H9 (cell line): Measurements from ENCODE around the gene HS3ST1. TPM values are rescaled to one million over a fixed set of nuclear protein-coding genes. Genes with fewer than 3 reads are reported as not detected.
"Not testable (repeated sequence)": the region's sequence is repeated elsewhere in the genome, so short reads cannot be mapped to it uniquely, and the experiment has no call there.

Experiments
- DNase-seq: peaks from one replicate; pipeline ENCODE4 v3.0.0-alpha.2; 2017
- H2AFZ ChIP-seq: one replicate; pipeline ENCODE4 v1.6.1; 2013; ENCODE audit warnings: mild to moderate bottlenecking, low read length, control low read depth, moderate library complexity
- H2AK5ac ChIP-seq: 2 replicates; pipeline ENCODE4 v1.6.1; 2013; ENCODE audit warnings: low read length, control low read depth, mixed read lengths; ENCODE audit not compliant: insufficient read length
- H2BK120ac ChIP-seq: one replicate; pipeline ENCODE4 v1.6.1; 2013; ENCODE audit warnings: low read depth, mild to moderate bottlenecking, low read length, control low read depth, inconsistent platforms; ENCODE audit not compliant: poor library complexity, severe bottlenecking
- H2BK12ac ChIP-seq: 2 replicates; pipeline ENCODE4 v1.6.1; 2013; ENCODE audit warnings: low read length, control low read depth, mixed read lengths, low read depth; ENCODE audit not compliant: insufficient read length
- H2BK15ac ChIP-seq: 2 replicates; pipeline ENCODE4 v1.6.1; 2013; ENCODE audit warnings: low read depth, low read length, control low read depth
- H2BK20ac ChIP-seq: one replicate; pipeline ENCODE4 v1.6.1; 2013; ENCODE audit warnings: low read depth, mild to moderate bottlenecking, low read length, control low read depth, inconsistent platforms; ENCODE audit not compliant: poor library complexity, severe bottlenecking
- H2BK5ac ChIP-seq: 2 replicates; pipeline ENCODE4 v1.6.1; 2013; ENCODE audit warnings: low read length, control low read depth, mixed read lengths; ENCODE audit not compliant: insufficient read length
- H3K14ac ChIP-seq: 2 replicates; pipeline ENCODE4 v1.6.1; 2013; ENCODE audit warnings: low read length, control low read depth; ENCODE audit not compliant: insufficient read depth
- H3K18ac ChIP-seq: 2 replicates; pipeline ENCODE4 v1.6.1; 2013; ENCODE audit warnings: low read depth, mild to moderate bottlenecking, mixed read lengths, low read length, control low read depth; ENCODE audit not compliant: insufficient read length
- H3K23ac ChIP-seq: 2 replicates; pipeline ENCODE4 v1.6.1; 2013; ENCODE audit warnings: low read length, control low read depth, mixed read lengths, low read depth; ENCODE audit not compliant: insufficient read length
- H3K23me2 ChIP-seq: 2 replicates; pipeline ENCODE4 v1.6.1; 2013; ENCODE audit warnings: low read depth, mild to moderate bottlenecking, mixed read lengths, low read length, control low read depth; ENCODE audit not compliant: insufficient read length, poor library complexity, severe bottlenecking
- H3K27ac ChIP-seq: 2 replicates; pipeline ENCODE4 v1.5.1; 2013; ENCODE audit warnings: low read length, control low read depth, mixed read lengths, low read depth; ENCODE audit not compliant: insufficient read length
- H3K27me3 ChIP-seq: 2 replicates; pipeline ENCODE4 v1.6.1; 2013; ENCODE audit warnings: low read length, control low read depth, inconsistent platforms; ENCODE audit not compliant: insufficient read depth
- H3K4ac ChIP-seq: 2 replicates; pipeline ENCODE4 v1.6.1; 2013; ENCODE audit warnings: low read depth, mild to moderate bottlenecking, control low read depth, inconsistent platforms, low read length, moderate library complexity
- H3K4me1 ChIP-seq: 2 replicates; pipeline ENCODE4 v1.6.1; 2013; ENCODE audit warnings: low read length, control low read depth, inconsistent platforms; ENCODE audit not compliant: insufficient read depth
- H3K4me2 ChIP-seq: 2 replicates; pipeline ENCODE4 v1.6.1; 2013; ENCODE audit warnings: low read length, control low read depth, mixed read lengths; ENCODE audit not compliant: insufficient read length, insufficient read depth
- H3K56ac ChIP-seq: 2 replicates; pipeline ENCODE4 v1.6.1; 2013; ENCODE audit warnings: low read depth, mild to moderate bottlenecking, mixed read lengths, low read length, control low read depth; ENCODE audit not compliant: insufficient read length
- H3K79me1 ChIP-seq: 2 replicates; pipeline ENCODE4 v1.6.1; 2013; ENCODE audit warnings: low read depth, mild to moderate bottlenecking, moderate library complexity, low read length, control low read depth, inconsistent platforms; ENCODE audit not compliant: insufficient read depth, poor library complexity, severe bottlenecking
- H3K79me2 ChIP-seq: 2 replicates; pipeline ENCODE4 v1.6.1; 2013; ENCODE audit warnings: low read length, control low read depth, inconsistent platforms; ENCODE audit not compliant: insufficient read depth
- H3K9ac ChIP-seq: 2 replicates; pipeline ENCODE4 v1.6.1; 2013; ENCODE audit warnings: low read length, control low read depth, mixed read lengths; ENCODE audit not compliant: insufficient read length; ENCODE audit errors: extremely low read depth
- H3K9me3 ChIP-seq: one replicate; pipeline ENCODE4 v1.6.1; 2013; ENCODE audit warnings: low read depth, low read length, inconsistent platforms; ENCODE audit not compliant: control insufficient read depth
- H3T11ph ChIP-seq: one replicate; pipeline ENCODE4 v1.6.1; 2013; ENCODE audit warnings: mild to moderate bottlenecking, low read length, control low read depth, inconsistent platforms
- H4K20me1 ChIP-seq: one replicate; pipeline ENCODE4 v1.6.1; 2013; ENCODE audit not compliant: control insufficient read depth, insufficient read length, insufficient read depth
- H4K5ac ChIP-seq: 2 replicates; pipeline ENCODE4 v1.6.1; 2013; ENCODE audit warnings: low read depth, mild to moderate bottlenecking, mixed read lengths, low read length, control low read depth; ENCODE audit not compliant: insufficient read length
- H4K8ac ChIP-seq: replicated peaks from 2 replicates; pipeline ENCODE4 v1.6.1; 2013; ENCODE audit warnings: low read length, control low read depth, mixed read lengths, low read depth; ENCODE audit not compliant: insufficient read length
- H4K91ac ChIP-seq: 2 replicates; pipeline ENCODE4 v1.6.1; 2013; ENCODE audit warnings: low read depth, mild to moderate bottlenecking, moderate library complexity, mixed read lengths, low read length, control low read depth; ENCODE audit not compliant: insufficient read length
- H3K27ac Mint-ChIP-seq, 3 experiments: 2 replicates in 2 of 3; 3 replicates in 1 of 3; pipeline ENCODE4 v1.8.0; 2020 to 2021; ENCODE audit warnings: mixed read lengths in 3 of 3, mild to moderate bottlenecking in 1 of 3, moderate library complexity in 1 of 3
- H3K27me3 Mint-ChIP-seq: 2 replicates; pipeline ENCODE4 v1.8.0; 2021; ENCODE audit warnings: low read depth, mild to moderate bottlenecking, moderate library complexity, mixed read lengths
- H3K36me3 Mint-ChIP-seq, 3 experiments: 2 replicates in 2 of 3; 3 replicates in 1 of 3; pipeline ENCODE4 v1.8.0; 2020 to 2021; ENCODE audit warnings: low read depth in 3 of 3, mixed read lengths in 3 of 3; ENCODE audit not compliant: insufficient read depth in 1 of 3
- H3K4me1 Mint-ChIP-seq, 2 experiments: 2 replicates each; pipeline ENCODE4 v1.8.0; 2020; ENCODE audit warnings: mixed read lengths in 2 of 2
- H3K4me3 Mint-ChIP-seq, 2 experiments: 2 replicates in 1 of 2; 3 replicates in 1 of 2; pipeline ENCODE4 v1.8.0; 2020 to 2021; ENCODE audit warnings: mild to moderate bottlenecking in 2 of 2, mixed read lengths in 2 of 2, moderate library complexity in 1 of 2
- H3K9me3 Mint-ChIP-seq, 2 experiments: 2 replicates in 1 of 2; 3 replicates in 1 of 2; pipeline ENCODE4 v1.8.0; 2020; ENCODE audit warnings: mild to moderate bottlenecking in 2 of 2, mixed read lengths in 2 of 2, moderate library complexity in 1 of 2
- CTCF ChIP-seq: fragments of 200-600 bp; sonication (generic); conservative IDR thresholded peaks from 3 replicates; pipeline ENCODE4 v1.8.0; 2021; ENCODE audit warnings: antibody characterized with exemption, mild to moderate bottlenecking
- WGBS: extraction: QIAGEN DNeasy Blood & Tissue Kit; methylation state at CpG from one replicate; pipeline ENCODE4 v1.1.7; 2013; ENCODE audit warnings: missing lambda C conversion rate, low lambda C conversion rate, mixed read lengths; ENCODE audit not compliant: insufficient read length; ENCODE audit errors: extremely low coverage; 5-methylcytosine and 5-hydroxymethylcytosine counted together
- total RNA-seq: library from RNA; stranded (reverse); gene quantifications from 2 replicates; pipeline ENCODE4 v1.2.1, GENCODE V29; 2021

The HS3ST1 gene
- total RNA-seq, 1 experiment from 2014 or later = 0.04 TPM

- Histone ChIP-seq H4K8ac (no peak overlapping the region), H3T11ph (no peak overlapping the region), H4K20me1 (no peaks in the 10 kb centered on the region), H3K23ac (no peak overlapping the region), H3K4me1 (no peaks in the 10 kb centered on the region), H3K79me2 (no peaks in the 10 kb centered on the region), H2BK20ac (no peak overlapping the region), H3K14ac (no peak overlapping the region), H3K4ac (no peak overlapping the region), H4K91ac (no peak overlapping the region), H3K4me2 (no peak overlapping the region), H2BK15ac (no peak overlapping the region), H2BK12ac (no peak overlapping the region), H3K56ac (no peak overlapping the region), H2BK5ac (no peak overlapping the region), H3K9ac (no peak overlapping the region), H3K18ac (no peak overlapping the region), H2BK120ac (no peak overlapping the region), H4K5ac (no peak overlapping the region), H3K9me3 (no peaks in the 10 kb centered on the region), H2AFZ (no peak overlapping the region), H3K27ac (no peak overlapping the region), H3K23me2 (no peaks in the 10 kb centered on the region), H3K79me1 (no peaks in the 10 kb centered on the region), H3K27me3 (no peaks in the 10 kb centered on the region), H2AK5ac (no peak overlapping the region)
- no peak for TF ChIP-seq CTCF
- Mint-ChIP-seq H3K27me3 (no peaks in the 10 kb centered on the region), H3K27ac (no peak overlapping the region), H3K4me3 (no peak overlapping the region), H3K36me3 (no peaks in the 10 kb centered on the region; a peak in 2 of 7 replicates), H3K9me3 (no peaks in the 10 kb centered on the region), H3K4me1 (peaks cover 13 to 16% of the 10 kb centered on the region in 2 experiments)
- DNase-seq = no peak
- WGBS = 100% methylated on average over 1 of the region's 2 CpGs
Measured at GRCh38 chr4:11393551-11393950, 35.1 kb downstream of the HS3ST1 start.

GRCh38 chr4:11384072-11384471 lies 44.6 kb downstream of the HS3ST1 start:
- not testable (repeated sequence) for H4K8ac ChIP-seq, H3K79me2 ChIP-seq, H4K20me1 ChIP-seq, H4K91ac ChIP-seq, H3K27ac Mint-ChIP-seq, H2BK15ac ChIP-seq, H2BK12ac ChIP-seq, H4K5ac ChIP-seq, H3K27me3 ChIP-seq, H2BK5ac ChIP-seq, H3K56ac ChIP-seq, H3K23me2 ChIP-seq, H2AFZ ChIP-seq, H3K4ac ChIP-seq, H3K27me3 Mint-ChIP-seq, H3K9me3 Mint-ChIP-seq, H3K4me3 Mint-ChIP-seq, H3K14ac ChIP-seq, H3T11ph ChIP-seq, H3K4me1 ChIP-seq, H3K27ac ChIP-seq, H3K36me3 Mint-ChIP-seq, H3K79me1 ChIP-seq, H2BK120ac ChIP-seq, H2BK20ac ChIP-seq, H2AK5ac ChIP-seq, H3K4me1 Mint-ChIP-seq, H3K18ac ChIP-seq, H3K9ac ChIP-seq, H3K23ac ChIP-seq, H3K9me3 ChIP-seq, H3K4me2 ChIP-seq
- peak; percentile 45 for DNase-seq
- no CpG with 5 or more reads among the region's 15 CpGs for WGBS
